K562 (cell line): ENCODE results near the gene PSAP. TPM values are rescaled to one million over a fixed set of nuclear protein-coding genes. Genes with fewer than 3 reads are reported as not detected.

Source experiments
- CBFA2T2 ChIP-seq: fragments of 450-650 bp; conservative IDR thresholded peaks from 2 replicates; pipeline ENCODE4 v1.6.1; 2017; ENCODE audit warnings: mild to moderate bottlenecking
- HBP1 ChIP-seq: fragments of 450-650 bp; formaldehyde crosslinking; IDR thresholded peaks from 2 replicates; pipeline ENCODE4 v1.4.0; 2022; ENCODE audit warnings: missing genetic modification characterization
- HNRNPK ChIP-seq: fragments of 200-400 bp; formaldehyde crosslinking; IDR thresholded peaks from one replicate; pipeline ENCODE4 v1.6.1; 2018; ENCODE audit warnings: mild to moderate bottlenecking, low read depth, low read length; ENCODE audit not compliant: poor library complexity, severe bottlenecking
- HNRNPL ChIP-seq: fragments of 200-400 bp; formaldehyde crosslinking; IDR thresholded peaks from 2 replicates; pipeline ENCODE4 v1.6.1; 2017; ENCODE audit warnings: low read depth, mild to moderate bottlenecking, low read length
- ILK ChIP-seq: fragments of 450-650 bp; IDR thresholded peaks from 2 replicates; pipeline ENCODE4 v1.6.1; 2016; ENCODE audit warnings: missing genetic modification characterization, low read depth, mild to moderate bottlenecking, missing compliant biosample characterization, moderate library complexity, borderline replicate concordance
- POLR2A ChIP-seq: fragments of 450-650 bp; conservative IDR thresholded peaks from 2 replicates; pipeline ENCODE4 v1.6.1; 2016
- PTTG1 ChIP-seq: fragments of 450-650 bp; IDR thresholded peaks from 2 replicates; pipeline ENCODE4 v1.6.1; 2016; ENCODE audit warnings: low read depth, mild to moderate bottlenecking, missing genetic modification characterization, missing compliant biosample characterization
- PURB ChIP-seq: sonication (generic); formaldehyde crosslinking; IDR thresholded peaks from 2 replicates; pipeline ENCODE4 v1.9.0; 2021; ENCODE audit warnings: low read depth, mild to moderate bottlenecking, missing genetic modification reagents
- RFX5 ChIP-seq: IDR thresholded peaks from 2 replicates; pipeline ENCODE4 v1.6.1; 2011; ENCODE audit warnings: low read depth, mild to moderate bottlenecking, improper control_type of control experiment, low read length
- SNIP1 ChIP-seq: fragments of 450-650 bp; IDR thresholded peaks from 2 replicates; pipeline ENCODE4 v1.7.1; 2017; ENCODE audit warnings: low read depth, mild to moderate bottlenecking
- TAF7 ChIP-seq: fragments of 450-650 bp; IDR thresholded peaks from 2 replicates; pipeline ENCODE4 v1.6.1; 2016; ENCODE audit warnings: missing genetic modification characterization, missing compliant biosample characterization
- TGIF2 ChIP-seq: sonication (generic); formaldehyde crosslinking; IDR thresholded peaks from 2 replicates; pipeline ENCODE4 v1.8.1; 2022; ENCODE audit warnings: mild to moderate bottlenecking, missing genetic modification reagents, moderate library complexity
- ZFX ChIP-seq: sonication (generic); formaldehyde crosslinking; IDR thresholded peaks from 2 replicates; pipeline ENCODE4 v1.8.0; 2022; ENCODE audit warnings: mild to moderate bottlenecking, missing genetic modification reagents, moderate library complexity
- ZKSCAN3 ChIP-seq: fragments of 250-450 bp; sonication (Bioruptor Pico); IDR thresholded peaks from 2 replicates; pipeline ENCODE4 v1.4.0; 2020
- ZNF143 ChIP-seq: sonication (generic); formaldehyde crosslinking; IDR thresholded peaks from 2 replicates; pipeline ENCODE4 v1.9.0; 2022; ENCODE audit warnings: mild to moderate bottlenecking, missing genetic modification reagents
- ZNF175 ChIP-seq: fragments of 200-800 bp; sonication (Bioruptor generic); IDR thresholded peaks from 2 replicates; pipeline ENCODE4 v1.6.1; 2016; ENCODE audit warnings: low read depth, mild to moderate bottlenecking, missing genetic modification characterization, missing compliant biosample characterization
- ZNF263 ChIP-seq: sonication (generic); formaldehyde crosslinking; IDR thresholded peaks from 2 replicates; pipeline ENCODE4 v1.8.0; 2022; ENCODE audit warnings: mild to moderate bottlenecking, missing genetic modification reagents, borderline replicate concordance
- ZNF780A ChIP-seq: fragments of 250-450 bp; sonication (Bioruptor Pico); IDR thresholded peaks from 2 replicates; pipeline ENCODE4 v1.5.0; 2021; ENCODE audit warnings: mild to moderate bottlenecking
- polyA plus RNA-seq, 8 experiments: library from polyadenylated mRNA; depleted of rRNA in 4 of 8; stranded (reverse) in 5 of 8; unstranded in 3 of 8; fragments of >200 nt; fragmentation: Nextera tagmentation in 2 of 8; fragmentation: Illumina TruSeq in 1 of 8; extraction: Ambion mirVana in 2 of 8; extraction: Trizol in 1 of 8; gene quantifications; 2 replicates each; pipeline versions ENCODE4 v1.2.1 to v1.2.3, GENCODE V29; 2011 to 2014; ENCODE audit warnings: inconsistent platforms in 1 of 8, missing spikeins in 1 of 8
- total RNA-seq, 7 experiments: library from RNA; depleted of rRNA in 6 of 7; stranded (reverse); fragments of >200 nt in 6 of 7; fragmentation: Illumina TruSeq in 2 of 7; extraction: Trizol in 2 of 7; gene quantifications; 2 replicates each; pipeline versions ENCODE4 v1.2.1 to v1.2.3, GENCODE V29; 2011 to 2021; ENCODE audit warnings: low replicate concordance in 1 of 7
- TF ChIP-seq, protein P1 (sequence below), 2 experiments: fragments of 450-650 bp in 1 of 2; sonication (generic) in 1 of 2; formaldehyde crosslinking in 1 of 2; IDR thresholded peaks in 1 of 2; conservative IDR thresholded peaks in 1 of 2; 2 replicates each; pipeline versions ENCODE4 v1.6.1 to v1.8.1; 2016 to 2023; ENCODE audit warnings: mild to moderate bottlenecking in 2 of 2, moderate library complexity in 2 of 2, inconsistent platforms in 1 of 2, missing genetic modification reagents in 1 of 2
- TF ChIP-seq, protein P2 (sequence below): fragments of 450-650 bp; IDR thresholded peaks from 2 replicates; pipeline ENCODE4 v1.6.1; 2016
- TF ChIP-seq, protein P3 (sequence below): fragments of 250-450 bp; sonication (Bioruptor Pico); IDR thresholded peaks from 2 replicates; pipeline ENCODE4 v1.8.0; 2021; ENCODE audit warnings: moderate library complexity, mild to moderate bottlenecking, inconsistent platforms
- TF ChIP-seq, protein P4 (sequence below): fragments of 450-650 bp; IDR thresholded peaks from 2 replicates; pipeline ENCODE4 v1.6.1; 2017; ENCODE audit warnings: mild to moderate bottlenecking, moderate library complexity

Gene PSAP
- total and polyA plus RNA-seq, 9 of the 15 experiments (the other 6 are each of a cell fraction or from before 2014, with no cell fraction given): 245 to 700 (median 429) TPM

- no peak for TF ChIP-seq SNIP1
- TF ChIP-seq ZKSCAN3 (CRISPR knock-in tag): no peak
- TF ChIP-seq, protein P1, sequence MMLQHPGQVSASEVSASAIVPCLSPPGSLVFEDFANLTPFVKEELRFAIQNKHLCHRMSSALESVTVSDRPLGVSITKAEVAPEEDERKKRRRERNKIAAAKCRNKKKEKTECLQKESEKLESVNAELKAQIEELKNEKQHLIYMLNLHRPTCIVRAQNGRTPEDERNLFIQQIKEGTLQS (IDR thresholded peaks at IDR 0.05): peak; percentile 54; the same call in 1 of the 2 replicates
- TF ChIP-seq, protein P1 (CRISPR knock-in tag; conservative IDR thresholded peaks at IDR 0.05): no peak
- TF ChIP-seq, protein P2, sequence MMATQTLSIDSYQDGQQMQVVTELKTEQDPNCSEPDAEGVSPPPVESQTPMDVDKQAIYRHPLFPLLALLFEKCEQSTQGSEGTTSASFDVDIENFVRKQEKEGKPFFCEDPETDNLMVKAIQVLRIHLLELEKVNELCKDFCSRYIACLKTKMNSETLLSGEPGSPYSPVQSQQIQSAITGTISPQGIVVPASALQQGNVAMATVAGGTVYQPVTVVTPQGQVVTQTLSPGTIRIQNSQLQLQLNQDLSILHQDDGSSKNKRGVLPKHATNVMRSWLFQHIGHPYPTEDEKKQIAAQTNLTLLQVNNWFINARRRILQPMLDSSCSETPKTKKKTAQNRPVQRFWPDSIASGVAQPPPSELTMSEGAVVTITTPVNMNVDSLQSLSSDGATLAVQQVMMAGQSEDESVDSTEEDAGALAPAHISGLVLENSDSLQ: peak; percentile 50
- TF ChIP-seq TAF7 (tag): no peak
- TF ChIP-seq RFX5: no peak
- TF ChIP-seq PURB: no peak
- peak; percentile 78 for TF ChIP-seq HBP1 (CRISPR knock-in tag)
- no peak for TF ChIP-seq ZNF143 (CRISPR knock-in tag)
- TF ChIP-seq CBFA2T2: peak; percentile 96
- no peak for TF ChIP-seq POLR2A
- TF ChIP-seq TGIF2 (CRISPR knock-in tag): no peak
- TF ChIP-seq, protein P3, sequence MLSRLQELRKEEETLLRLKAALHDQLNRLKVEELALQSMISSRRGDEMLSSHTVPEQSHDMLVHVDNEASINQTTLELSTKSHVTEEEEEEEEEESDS: no peak
- TF ChIP-seq, protein P4, sequence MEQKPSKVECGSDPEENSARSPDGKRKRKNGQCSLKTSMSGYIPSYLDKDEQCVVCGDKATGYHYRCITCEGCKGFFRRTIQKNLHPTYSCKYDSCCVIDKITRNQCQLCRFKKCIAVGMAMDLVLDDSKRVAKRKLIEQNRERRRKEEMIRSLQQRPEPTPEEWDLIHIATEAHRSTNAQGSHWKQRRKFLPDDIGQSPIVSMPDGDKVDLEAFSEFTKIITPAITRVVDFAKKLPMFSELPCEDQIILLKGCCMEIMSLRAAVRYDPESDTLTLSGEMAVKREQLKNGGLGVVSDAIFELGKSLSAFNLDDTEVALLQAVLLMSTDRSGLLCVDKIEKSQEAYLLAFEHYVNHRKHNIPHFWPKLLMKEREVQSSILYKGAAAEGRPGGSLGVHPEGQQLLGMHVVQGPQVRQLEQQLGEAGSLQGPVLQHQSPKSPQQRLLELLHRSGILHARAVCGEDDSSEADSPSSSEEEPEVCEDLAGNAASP: no peak; the same call in 1 of the 2 replicates
- TF ChIP-seq ILK (tag): no peak
- no peak for TF ChIP-seq ZNF780A (CRISPR knock-in tag)
- TF ChIP-seq HNRNPK: no peak
- no peak for TF ChIP-seq ZFX (CRISPR knock-in tag)
- TF ChIP-seq ZNF263 (CRISPR knock-in tag): no peak
- TF ChIP-seq HNRNPL: no peak
- peak; percentile 94 for TF ChIP-seq ZNF175
- TF ChIP-seq PTTG1: no peak
Observed at GRCh38 chr10:71797533-71798307, 53.3 kb downstream of the PSAP start (continued).
